ENCODE data around the gene RILPL1.
A peak's percentile ranks its signal among the peaks of the same experiment; 100 is the strongest.

The RILPL1 gene

GRCh38 chr12:123532808-123533649 is 490 bp downstream of the RILPL1 start:
- TF ChIP-seq CTCF (conservative IDR thresholded peaks at IDR 0.05) = no peak
- H3K27ac ChIP-seq = peak overlapping the region; percentile 92

GRCh38 chr12:123532019-123532418 is 1.5 kb downstream of the RILPL1 start:
- TF ChIP-seq CTCF (conservative IDR thresholded peaks at IDR 0.05) = no peak
- peak overlapping the region; percentile 92; the same call in 1 of the 2 replicates for H3K27ac ChIP-seq

GRCh38 chr12:123531091-123531490 is 2.4 kb downstream of the RILPL1 start:
- no peak overlapping the region for H3K27ac ChIP-seq
- TF ChIP-seq CTCF (conservative IDR thresholded peaks at IDR 0.05) = no peak

GRCh38 chr12:123530668-123531067 is 2.9 kb downstream of the RILPL1 start:
- no peak overlapping the region for H3K27ac ChIP-seq
- TF ChIP-seq CTCF (conservative IDR thresholded peaks at IDR 0.05) = no peak

GRCh38 chr12:123529686-123530085 is 3.8 kb downstream of the RILPL1 start:
- no peak for TF ChIP-seq CTCF (conservative IDR thresholded peaks at IDR 0.05)
- no peak overlapping the region for H3K27ac ChIP-seq

GRCh38 chr12:123528858-123529257 is 4.7 kb downstream of the RILPL1 start:
- H3K27ac ChIP-seq = no peak overlapping the region
- no peak for TF ChIP-seq CTCF (conservative IDR thresholded peaks at IDR 0.05)

- H3K27ac ChIP-seq = no peak overlapping the region
- TF ChIP-seq CTCF (conservative IDR thresholded peaks at IDR 0.05) = no peak
These were observed 6.9 kb downstream of the RILPL1 start for GRCh38 chr12:123526542-123527080.

Data from VCaP (cell line).